OCI-LY3 (cell line): ENCODE data around the gene PGAP2.

Source experiments
- H2AFZ ChIP-seq: fragments of 200-600, 300-600 bp; shearing (Covaris generic); 2 replicates; pipeline ENCODE4 v1.6.0; 2014; ENCODE audit warnings: antibody characterized with exemption, low read depth, low read length
- H3K27ac ChIP-seq: fragments of 200-600, 300-600 bp; sonication (generic); 2 replicates; pipeline ENCODE4 v1.5.1; 2014; ENCODE audit warnings: mild to moderate bottlenecking, low read length, moderate library complexity, mixed read lengths
- H3K27me3 ChIP-seq: fragments of 200-600, 300-600 bp; sonication (generic); 2 replicates; pipeline ENCODE4 v1.6.1; 2014; ENCODE audit warnings: low read depth, low read length, mixed read lengths
- H3K36me3 ChIP-seq: fragments of 200-600, 300-600 bp; sonication (generic); replicated peaks from 2 replicates; pipeline ENCODE3; 2014; ENCODE audit warnings: low read depth, low read length, mixed read lengths
- H3K4me1 ChIP-seq: fragments of 300-600, 200-600 bp; sonication (generic); 2 replicates; pipeline ENCODE4 v1.6.1; 2014; ENCODE audit warnings: low read length, mixed read lengths
- H3K4me2 ChIP-seq: fragments of 200-600, 300-600 bp; sonication (generic); 2 replicates; pipeline ENCODE4 v1.6.1; 2014; ENCODE audit warnings: low read length, mixed read lengths
- H3K4me3 ChIP-seq: fragments of 300-600, 200-600 bp; sonication (generic); 2 replicates; pipeline ENCODE4 v1.5.1; 2014; ENCODE audit warnings: antibody characterized with exemption, mild to moderate bottlenecking, low read length, moderate library complexity
- H3K79me2 ChIP-seq: fragments of 300-600, 200-600 bp; shearing (Covaris generic); 2 replicates; pipeline ENCODE4 v1.6.1; 2014; ENCODE audit warnings: mild to moderate bottlenecking, low read length, mixed read lengths
- H3K9ac ChIP-seq: fragments of 300-600, 200-600 bp; shearing (Covaris generic); 2 replicates; pipeline ENCODE4 v1.6.0; 2014; ENCODE audit warnings: mild to moderate bottlenecking, low read length, moderate library complexity
- H3K9me3 ChIP-seq: fragments of 200-600, 300-600 bp; shearing (Covaris generic); 2 replicates; pipeline ENCODE4 v1.6.1; 2014; ENCODE audit warnings: low read length, mixed read lengths; ENCODE audit not compliant: insufficient read depth
- H4K20me1 ChIP-seq: fragments of 200-600, 300-600 bp; sonication (generic); 2 replicates; pipeline ENCODE4 v1.6.1; 2016; ENCODE audit warnings: low read length, mixed read lengths; ENCODE audit not compliant: insufficient read depth
- EZH2phosphoT487 ChIP-seq: fragments of 200-600 bp; shearing (Covaris generic); IDR thresholded peaks from 2 replicates; pipeline ENCODE4 v1.6.1; 2018; ENCODE audit warnings: antibody characterized with exemption, mixed run types, low read depth
- TF ChIP-seq, protein P1 (sequence below): fragments of 200-600, 300-600 bp; sonication (generic); IDR thresholded peaks from 2 replicates; pipeline ENCODE4 v1.5.1; 2014; ENCODE audit warnings: antibody characterized with exemption, low read length, low read depth

The PGAP2 gene

DNA sequence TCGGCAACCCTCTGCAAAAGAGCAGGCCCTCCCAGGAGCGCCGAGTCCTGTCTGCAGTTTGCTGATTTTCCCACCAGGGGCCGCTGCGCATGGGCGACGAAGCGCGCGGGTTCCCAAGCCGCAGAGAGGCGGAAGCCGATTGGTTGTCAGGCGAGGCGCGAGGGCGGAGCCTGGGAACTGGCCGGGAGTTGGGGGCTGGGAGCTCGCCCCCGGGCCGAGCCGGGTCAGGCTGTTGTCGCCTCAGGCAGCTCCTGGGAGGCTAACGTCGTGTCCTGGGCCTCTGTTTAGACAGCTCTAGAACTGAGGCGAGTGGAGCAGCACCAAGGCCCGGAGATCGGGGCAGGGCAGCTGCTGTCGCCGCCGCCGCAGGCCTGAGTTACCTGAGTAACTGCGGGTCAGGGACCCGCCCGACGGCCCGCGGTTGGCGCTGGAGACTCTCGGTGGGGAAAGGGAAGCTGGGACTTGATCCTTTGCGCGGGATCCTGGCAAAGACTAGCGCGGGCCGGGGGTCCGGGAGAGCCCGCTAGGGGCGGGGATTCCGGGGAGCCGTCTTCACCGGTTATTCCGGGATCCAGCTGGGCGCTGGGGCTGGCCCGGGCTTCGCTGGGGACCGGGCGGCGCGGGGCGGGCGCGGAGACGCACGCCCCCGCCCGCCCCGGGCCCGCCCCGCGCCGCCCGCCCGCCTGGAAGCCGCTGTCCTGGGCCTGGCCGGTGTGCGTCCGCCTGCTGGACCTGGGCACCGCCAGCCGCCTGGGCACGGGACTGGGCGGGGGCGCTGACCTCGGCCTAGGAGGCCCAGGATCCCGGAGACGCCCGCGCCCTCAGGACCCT is 46.8 kb downstream of the PGAP2 start, which contains the start of gene STIM1:
Gene STIM1 (plus strand): TSS at position 688 of the 831 bp plus-strand sequence. CDS start 607 bp downstream, outside the sequence.
- H2AFZ ChIP-seq = peak within 1 kb of the TSS; percentile 96
- H3K27ac ChIP-seq = peak within 1 kb of the TSS; percentile 93
- H3K9ac ChIP-seq = peak within 1 kb of the TSS; percentile 84
- H3K36me3 ChIP-seq = no peaks in the 10 kb centered on the region
- H3K79me2 ChIP-seq = peaks cover 37% of the 10 kb centered on the region
- H3K4me2 ChIP-seq = peak within 1 kb of the TSS; percentile 88
- TF ChIP-seq EZH2phosphoT487 = no peak
- TF ChIP-seq, protein P1, sequence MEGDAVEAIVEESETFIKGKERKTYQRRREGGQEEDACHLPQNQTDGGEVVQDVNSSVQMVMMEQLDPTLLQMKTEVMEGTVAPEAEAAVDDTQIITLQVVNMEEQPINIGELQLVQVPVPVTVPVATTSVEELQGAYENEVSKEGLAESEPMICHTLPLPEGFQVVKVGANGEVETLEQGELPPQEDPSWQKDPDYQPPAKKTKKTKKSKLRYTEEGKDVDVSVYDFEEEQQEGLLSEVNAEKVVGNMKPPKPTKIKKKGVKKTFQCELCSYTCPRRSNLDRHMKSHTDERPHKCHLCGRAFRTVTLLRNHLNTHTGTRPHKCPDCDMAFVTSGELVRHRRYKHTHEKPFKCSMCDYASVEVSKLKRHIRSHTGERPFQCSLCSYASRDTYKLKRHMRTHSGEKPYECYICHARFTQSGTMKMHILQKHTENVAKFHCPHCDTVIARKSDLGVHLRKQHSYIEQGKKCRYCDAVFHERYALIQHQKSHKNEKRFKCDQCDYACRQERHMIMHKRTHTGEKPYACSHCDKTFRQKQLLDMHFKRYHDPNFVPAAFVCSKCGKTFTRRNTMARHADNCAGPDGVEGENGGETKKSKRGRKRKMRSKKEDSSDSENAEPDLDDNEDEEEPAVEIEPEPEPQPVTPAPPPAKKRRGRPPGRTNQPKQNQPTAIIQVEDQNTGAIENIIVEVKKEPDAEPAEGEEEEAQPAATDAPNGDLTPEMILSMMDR = peak; percentile 81
- H4K20me1 ChIP-seq = no peaks in the 10 kb centered on the region
- H3K27me3 ChIP-seq = no peaks in the 10 kb centered on the region
- H3K9me3 ChIP-seq = no peaks in the 10 kb centered on the region
- peak within 1 kb of the TSS; percentile 94 for H3K4me3 ChIP-seq
- H3K4me1 ChIP-seq = peaks cover 42% of the 10 kb centered on the region

DNA sequence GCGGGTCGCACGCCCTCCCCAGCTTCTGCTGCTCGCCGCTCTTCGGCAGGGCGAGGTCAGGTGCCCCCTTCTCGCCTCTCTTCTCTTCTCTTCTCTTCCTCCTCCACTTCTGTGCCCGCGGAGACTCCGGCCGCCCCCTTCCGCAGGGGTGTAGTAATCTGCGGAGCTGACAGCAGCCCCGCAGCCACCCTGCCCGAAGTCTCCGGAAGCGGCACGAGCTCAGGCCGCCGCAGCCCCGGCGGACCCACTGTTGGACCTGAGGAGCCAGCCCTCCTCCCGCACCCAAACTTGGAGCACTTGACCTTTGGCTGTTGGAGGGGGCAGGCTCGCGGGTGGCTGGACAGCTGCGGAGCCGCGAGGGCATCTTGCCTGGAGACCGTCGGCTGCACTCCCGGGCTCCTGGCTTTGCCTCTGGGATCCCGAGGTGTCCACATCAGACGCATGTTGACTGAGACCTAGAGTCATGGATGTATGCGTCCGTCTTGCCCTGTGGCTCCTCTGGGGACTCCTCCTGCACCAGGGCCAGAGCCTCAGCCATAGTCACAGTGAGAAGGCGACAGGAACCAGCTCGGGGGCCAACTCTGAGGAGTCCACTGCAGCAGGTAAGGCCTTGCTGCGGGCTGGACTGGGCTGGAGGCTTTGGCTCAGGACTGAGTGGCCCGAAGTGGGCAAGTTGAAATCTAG is 47.6 kb downstream of the PGAP2 start:
- H2AFZ ChIP-seq = peak overlapping the region; percentile 37; the same call in 1 of the 2 replicates
- peaks cover 42% of the 10 kb centered on the region for H3K4me1 ChIP-seq
- no peaks in the 10 kb centered on the region for H4K20me1 ChIP-seq
- H3K9ac ChIP-seq = peak overlapping the region; percentile 69
- no peak for TF ChIP-seq EZH2phosphoT487
- TF ChIP-seq, protein P1 = no peak
- H3K36me3 ChIP-seq = no peaks in the 10 kb centered on the region
- H3K79me2 ChIP-seq = peaks cover 41% of the 10 kb centered on the region
- no peaks in the 10 kb centered on the region for H3K9me3 ChIP-seq
- no peaks in the 10 kb centered on the region for H3K27me3 ChIP-seq
- H3K4me2 ChIP-seq = peak overlapping the region; percentile 88
- H3K27ac ChIP-seq = peak overlapping the region; percentile 40
- H3K4me3 ChIP-seq = peak overlapping the region; percentile 94

DNA sequence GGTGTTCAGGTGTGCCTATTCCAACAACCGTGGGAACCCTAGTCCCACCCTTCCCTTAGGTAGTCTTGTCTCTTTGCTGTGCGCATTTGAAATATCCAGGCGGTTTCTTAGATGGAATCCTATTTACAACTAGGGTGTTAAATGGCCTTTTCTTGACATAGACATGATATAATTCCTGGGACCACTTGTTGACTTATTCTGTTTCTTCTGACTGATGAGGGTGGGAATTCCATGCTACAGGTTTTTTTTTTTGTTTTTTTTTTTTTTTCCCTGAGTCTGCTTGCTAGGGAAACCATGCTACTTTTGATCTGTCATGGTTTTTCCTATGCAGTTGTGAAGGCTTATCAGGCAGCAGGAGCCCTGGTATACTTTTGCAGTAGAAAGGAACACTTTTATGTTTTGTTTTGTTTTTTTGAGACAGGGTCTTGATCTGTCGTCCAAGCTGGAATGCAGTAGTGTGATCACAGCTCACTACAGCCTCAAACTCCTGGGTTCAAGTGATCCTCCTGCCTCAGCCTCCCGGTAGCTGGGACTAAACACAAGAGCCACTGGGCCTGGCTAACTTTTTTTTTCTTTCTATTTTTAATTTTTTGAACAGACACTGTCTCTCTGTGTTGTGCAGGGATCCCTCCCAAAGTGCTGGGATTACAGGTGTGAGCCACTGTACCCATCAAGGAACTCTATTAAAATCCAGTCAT is 48.6 kb downstream of the PGAP2 start:
- H3K27ac ChIP-seq = no peak overlapping the region

More for the DNA sequence above, 48.6 kb downstream of the PGAP2 start:
- H2AFZ ChIP-seq = no peak overlapping the region
- no peak for TF ChIP-seq EZH2phosphoT487
- TF ChIP-seq, protein P1 = no peak
- no peak overlapping the region for H3K9ac ChIP-seq
- H3K27me3 ChIP-seq = no peaks in the 10 kb centered on the region
- peaks cover 42% of the 10 kb centered on the region for H3K4me1 ChIP-seq
- peak overlapping the region; percentile 88 for H3K4me2 ChIP-seq
- peaks cover 45% of the 10 kb centered on the region for H3K79me2 ChIP-seq
- no peaks in the 10 kb centered on the region for H3K36me3 ChIP-seq
- no peaks in the 10 kb centered on the region for H4K20me1 ChIP-seq
- H3K4me3 ChIP-seq = peak overlapping the region; percentile 94
- no peaks in the 10 kb centered on the region for H3K9me3 ChIP-seq
